ENCODE data around the gene SMIM23. TPM values are rescaled to one million over a fixed set of nuclear protein-coding genes. Genes with fewer than 3 reads are reported as not detected.

SMIM23 gene
- polyA plus RNA-seq, 2 of the 4 experiments (the other 2 are of a cell fraction), result not detected

GRCh38 chr5:171738501-171738900, 47.1 kb upstream of the SMIM23 start:
- DNase-seq (ENCODE audit: low read depth in 1 of 2, low spot score in 1 of 2), result no peak
- no peak overlapping the region for H3K27ac ChIP-seq
- H3K4me2 ChIP-seq, result no peak overlapping the region
- H3K4me3 ChIP-seq, result no peak overlapping the region
- TF ChIP-seq MYC (IDR thresholded peaks at IDR 0.05; ENCODE audit: borderline replicate concordance, low read length) (no peak), HOXB13 (CRISPR knock-in tag; IDR thresholded peaks at IDR 0.05; ENCODE audit: low read depth) (no peak), NR3C1 (IDR thresholded peaks at IDR 0.05) (no peak), ATOH8 (CRISPR knock-in tag; IDR thresholded peaks at IDR 0.05; ENCODE audit: low read depth) (no peak)
- H3K9me3 ChIP-seq, result no peaks in the 10 kb centered on the region
- CTCF ChIA-PET, result interaction anchor here (1.2 kb wide), 1 partner anchor 108 kb away, joined by 3 read pairs; no protein-coding TSS in a partner anchor
- no peak for FAIRE-seq
- H3K4me1 ChIP-seq, result no peaks in the 10 kb centered on the region
- 30% methylated on average over 8 of the region's 8 CpGs for WGBS (ENCODE audit: missing lambda C conversion rate)
- POLR2A ChIA-PET, result no interaction called here
- ATAC-seq, result no peak

GRCh38 chr5:171739271-171739670, 46.3 kb upstream of the SMIM23 start:
- H3K27ac ChIP-seq, result no peak overlapping the region
- no peak for DNase-seq (ENCODE audit: low read depth in 1 of 2, low spot score in 1 of 2)
- no peak for FAIRE-seq
- H3K4me3 ChIP-seq, result no peak overlapping the region
- CTCF ChIA-PET, result interaction anchor here (1.2 kb wide), 1 partner anchor 109 kb away, joined by 3 read pairs; no protein-coding TSS in a partner anchor
- H3K9me3 ChIP-seq, result no peaks in the 10 kb centered on the region
- POLR2A ChIA-PET, result no interaction called here
- H3K4me1 ChIP-seq, result no peaks in the 10 kb centered on the region
- no peak for ATAC-seq
- no peak overlapping the region for H3K4me2 ChIP-seq
- no peak for TF ChIP-seq MAFK (IDR thresholded peaks at IDR 0.05; ENCODE audit: partially characterized antibody)
- no peak for TF ChIP-seq MAZ (IDR thresholded peaks at IDR 0.05; ENCODE audit: borderline replicate concordance, low read depth, low read length)
- 68% methylated on average over 6 of the region's 6 CpGs for WGBS (ENCODE audit: missing lambda C conversion rate)

GRCh38 chr5:171743436-171744076, 42.1 kb upstream of the SMIM23 start:
- DNase-seq (ENCODE audit: low read depth in 1 of 2, low spot score in 1 of 2) (no peak), FAIRE-seq (no peak)
- WGBS (ENCODE audit: missing lambda C conversion rate), result 48% methylated on average over 4 of the region's 6 CpGs

GRCh38 chr5:171744264-171744663, 41.4 kb upstream of the SMIM23 start:
- TF ChIP-seq KDM1A (IDR thresholded peaks at IDR 0.05; ENCODE audit: low read depth) (no peak), EHF (CRISPR knock-in tag; IDR thresholded peaks at IDR 0.05) (no peak), HMGXB4 (CRISPR knock-in tag; IDR thresholded peaks at IDR 0.05; ENCODE audit: borderline replicate concordance) (no peak), REST (IDR thresholded peaks at IDR 0.05) (no peak), NFE2L2 (conservative IDR thresholded peaks at IDR 0.05; ENCODE audit: low read length) (no peak)
- CTCF ChIA-PET, result interaction anchor here (1.5 kb wide), 1 partner anchor 326 kb away, joined by 4 read pairs; no protein-coding TSS in a partner anchor
- POLR2A ChIA-PET, result no interaction called here

More at GRCh38 chr5:171743436-171744076, 42.1 kb upstream of the SMIM23 start:
- no peak for ATAC-seq
- ChIA-PET CTCF (interaction anchor here (0.7 to 1.5 kb wide), 2 partner anchors 15 to 325 kb away, joined by 3 to 4 read pairs; no protein-coding TSS in a partner anchor), POLR2A (no interaction called here)
- Histone ChIP-seq H3K4me3 (no peak overlapping the region), H3K4me2 (no peak overlapping the region), H3K4me1 (no peaks in the 10 kb centered on the region), H3K9me3 (no peaks in the 10 kb centered on the region), H3K27ac (no peak overlapping the region)
- TF ChIP-seq HOXA7 (CRISPR knock-in tag; IDR thresholded peaks at IDR 0.05), result no peak
- no peak for TF ChIP-seq RCOR1 (IDR thresholded peaks at IDR 0.05; ENCODE audit: low read depth, low read length)
- no peak for TF ChIP-seq NR3C1 (IDR thresholded peaks at IDR 0.05)
- TF ChIP-seq KDM5A (IDR thresholded peaks at IDR 0.05), result no peak
- no peak for TF ChIP-seq JUN (IDR thresholded peaks at IDR 0.05)
- TF ChIP-seq CHD2 (IDR thresholded peaks at IDR 0.05; ENCODE audit: low read length, partially characterized antibody), result no peak
- no peak for TF ChIP-seq KDM1A (IDR thresholded peaks at IDR 0.05; ENCODE audit: low read depth)
- TF ChIP-seq GATA3 (IDR thresholded peaks at IDR 0.05; ENCODE audit: borderline replicate concordance), result no peak
- TF ChIP-seq RNF2 (IDR thresholded peaks at IDR 0.05; ENCODE audit: borderline replicate concordance, low read depth), result no peak

More at GRCh38 chr5:171744264-171744663, 41.4 kb upstream of the SMIM23 start:
- H3K4me1 ChIP-seq, result no peaks in the 10 kb centered on the region
- FAIRE-seq, result no peak
- H3K4me3 ChIP-seq, result no peak overlapping the region
- no peak for ATAC-seq
- WGBS (ENCODE audit: missing lambda C conversion rate), result 63% methylated on average over 2 of the region's 2 CpGs
- no peak for DNase-seq (ENCODE audit: low read depth in 1 of 2, low spot score in 1 of 2)
- H3K4me2 ChIP-seq, result no peak overlapping the region
- H3K27ac ChIP-seq, result no peak overlapping the region
- H3K9me3 ChIP-seq, result no peaks in the 10 kb centered on the region

Measured in A549 (cell line).